Astrocyte of the cerebellum (primary cell): ENCODE results near the gene SFRP2.
A peak's percentile ranks its signal among the peaks of the same experiment; 100 is the strongest.

ENCODE experiments used
- DNase-seq: peaks from one replicate; pipeline ENCODE4 v3.0.0-alpha.2; 2011; ENCODE audit warnings: low read depth
- H3K4me3 ChIP-seq: 2 replicates; pipeline ENCODE4 v1.5.1; 2011; ENCODE audit warnings: mild to moderate bottlenecking, low read depth, low read length, moderate library complexity
- in situ Hi-C: cut with HindIII; loops from 2 replicates; pipeline ENCODE4 v1.10.0; 2017; ENCODE audit warnings: low sequenced_read_pairs
- TF ChIP-seq, protein P1 (sequence below): IDR thresholded peaks from 2 replicates; pipeline ENCODE4 v1.5.1; 2012; ENCODE audit warnings: low read length, low read depth, moderate library complexity, mild to moderate bottlenecking; ENCODE audit errors: missing control alignments

Gene SFRP2

DNA sequence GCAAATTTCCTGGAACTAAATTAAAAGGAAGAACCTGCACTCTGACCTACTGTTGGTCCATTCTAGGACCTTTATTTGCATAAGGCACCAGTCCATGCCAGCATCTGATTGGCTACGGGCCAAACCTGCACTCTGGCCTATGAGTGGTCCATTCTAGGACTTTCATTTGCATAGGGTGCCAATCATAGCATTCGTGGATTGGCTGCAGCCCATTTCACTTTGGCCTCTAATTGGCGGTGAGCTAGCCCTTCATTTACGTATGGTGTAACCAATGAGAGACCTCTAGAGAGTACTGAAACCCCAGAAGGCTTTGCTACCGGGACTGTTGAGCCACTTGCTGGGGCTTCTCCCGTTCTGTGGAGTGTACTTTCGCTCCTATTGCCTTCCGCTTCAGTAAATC lies 23.0 kb downstream of the SFRP2 start:
- in situ Hi-C loops, result no loop called here
- TF ChIP-seq, protein P1, sequence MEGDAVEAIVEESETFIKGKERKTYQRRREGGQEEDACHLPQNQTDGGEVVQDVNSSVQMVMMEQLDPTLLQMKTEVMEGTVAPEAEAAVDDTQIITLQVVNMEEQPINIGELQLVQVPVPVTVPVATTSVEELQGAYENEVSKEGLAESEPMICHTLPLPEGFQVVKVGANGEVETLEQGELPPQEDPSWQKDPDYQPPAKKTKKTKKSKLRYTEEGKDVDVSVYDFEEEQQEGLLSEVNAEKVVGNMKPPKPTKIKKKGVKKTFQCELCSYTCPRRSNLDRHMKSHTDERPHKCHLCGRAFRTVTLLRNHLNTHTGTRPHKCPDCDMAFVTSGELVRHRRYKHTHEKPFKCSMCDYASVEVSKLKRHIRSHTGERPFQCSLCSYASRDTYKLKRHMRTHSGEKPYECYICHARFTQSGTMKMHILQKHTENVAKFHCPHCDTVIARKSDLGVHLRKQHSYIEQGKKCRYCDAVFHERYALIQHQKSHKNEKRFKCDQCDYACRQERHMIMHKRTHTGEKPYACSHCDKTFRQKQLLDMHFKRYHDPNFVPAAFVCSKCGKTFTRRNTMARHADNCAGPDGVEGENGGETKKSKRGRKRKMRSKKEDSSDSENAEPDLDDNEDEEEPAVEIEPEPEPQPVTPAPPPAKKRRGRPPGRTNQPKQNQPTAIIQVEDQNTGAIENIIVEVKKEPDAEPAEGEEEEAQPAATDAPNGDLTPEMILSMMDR, result no peak
- H3K4me3 ChIP-seq, result no peak overlapping the region
- no peak for DNase-seq

DNA sequence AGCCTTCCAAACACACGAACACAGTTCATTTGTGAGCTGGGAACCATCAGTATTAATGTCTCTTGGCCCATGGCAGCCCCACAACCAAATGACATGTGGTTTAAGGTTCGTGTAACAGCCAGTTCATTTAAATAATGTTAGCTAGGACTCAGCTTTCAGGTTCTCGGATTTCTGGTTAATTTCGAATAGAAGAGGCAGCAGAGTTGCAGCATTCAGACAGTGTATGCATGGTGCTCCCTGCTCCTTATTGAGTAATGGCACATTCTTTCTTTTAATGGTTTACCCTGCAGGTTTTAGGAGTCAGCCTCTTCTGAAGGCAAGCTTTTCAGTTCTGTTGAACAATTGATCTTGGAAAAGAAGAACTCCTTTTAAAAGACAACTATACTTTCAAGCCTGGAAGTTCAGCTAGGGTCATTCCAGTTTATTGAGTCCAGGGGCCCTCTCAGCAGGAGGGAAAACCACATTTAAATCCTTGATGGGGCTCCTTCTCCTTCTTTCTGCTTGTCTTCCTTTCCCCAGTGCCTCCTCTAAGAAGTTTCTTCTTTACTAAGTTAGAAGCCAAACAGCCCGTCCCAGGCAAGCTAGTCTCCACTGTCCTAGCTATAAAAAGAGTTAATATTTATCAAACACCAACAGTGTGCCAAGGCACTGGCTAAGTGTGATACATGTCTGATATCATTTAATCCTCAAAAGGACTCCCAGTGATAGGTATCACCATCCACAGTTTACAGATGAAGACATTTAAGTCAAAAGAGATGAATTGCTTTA lies 24.1 kb downstream of the SFRP2 start:
- in situ Hi-C loops, result no loop called here
- TF ChIP-seq, protein P1, result no peak
- peak; percentile 72 for DNase-seq
- no peak overlapping the region for H3K4me3 ChIP-seq

DNA sequence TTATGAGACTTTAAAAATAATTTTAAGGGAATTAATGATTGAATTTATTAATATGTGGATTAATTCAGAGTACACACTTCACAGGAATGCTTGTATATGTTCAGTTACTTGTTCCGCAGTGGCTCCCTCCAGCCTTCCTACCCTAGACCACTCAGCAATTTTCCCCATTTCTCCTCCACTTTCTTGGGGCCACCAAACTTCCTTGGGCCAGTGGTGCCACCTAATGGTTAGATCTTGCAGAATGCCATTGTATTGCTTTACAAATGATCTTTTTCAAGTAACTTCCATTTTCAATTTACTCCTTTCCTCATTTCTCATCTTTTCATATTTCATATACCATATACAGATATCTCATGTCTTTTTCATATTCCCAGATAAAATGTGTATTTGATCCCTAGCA lies 25.5 kb downstream of the SFRP2 start:
- TF ChIP-seq, protein P1, result peak; percentile 23
- no peak for DNase-seq
- in situ Hi-C loops, result no loop called here
- no peak overlapping the region for H3K4me3 ChIP-seq

DNA sequence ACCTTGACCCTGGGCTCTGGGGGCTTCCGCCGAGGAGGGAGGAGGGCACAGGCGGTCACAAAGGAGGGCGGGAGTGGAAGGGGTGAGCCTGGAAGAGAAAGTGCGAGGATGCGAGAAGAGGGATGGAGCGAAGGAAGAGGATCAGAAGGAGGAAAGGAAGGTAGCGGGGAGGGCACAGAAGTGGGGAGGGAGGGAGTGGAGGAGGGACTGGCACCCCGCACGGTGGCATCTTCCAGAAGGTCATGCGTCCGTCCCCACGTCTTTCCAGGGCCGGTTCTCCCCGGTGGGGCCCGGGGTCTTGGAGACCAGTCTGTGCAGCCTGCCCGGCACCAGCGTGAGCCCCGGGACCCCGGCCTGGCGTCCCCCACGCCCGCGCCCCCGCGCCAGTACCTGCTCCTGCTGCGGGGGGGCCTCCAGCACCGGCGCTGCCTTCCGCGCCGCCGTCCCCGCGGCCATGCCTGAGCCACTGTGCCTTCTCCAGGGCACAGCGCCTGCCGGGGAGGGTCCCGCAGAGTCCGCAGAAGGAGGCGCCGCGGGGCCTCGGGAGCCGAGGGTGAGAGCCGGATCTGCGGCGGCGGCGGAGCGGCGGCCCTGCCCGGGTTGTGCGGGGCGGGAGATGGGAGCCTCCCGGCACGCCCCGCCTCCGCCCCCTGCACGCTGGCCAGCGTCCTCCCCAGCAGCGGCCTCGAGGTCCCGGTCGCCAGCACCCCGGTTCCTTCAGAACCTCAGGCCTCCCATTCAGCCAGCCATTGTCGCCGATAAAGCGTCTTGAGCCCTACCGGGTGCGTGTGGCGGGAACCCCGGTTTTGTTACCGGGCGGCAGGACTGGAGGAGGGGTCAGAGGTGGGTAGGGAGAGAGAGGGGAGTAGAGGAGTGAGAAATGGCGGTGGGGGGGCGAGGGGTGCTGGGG lies 29.2 kb downstream of the SFRP2 start, which contains the start of gene RNF175:
RNF175 (minus strand) TSS at position 618 of the 910 bp plus-strand sequence; CDS start at position 456, 162 bp downstream.
- TF ChIP-seq, protein P1, result no peak
- in situ Hi-C loops, result no loop called here

DNA sequence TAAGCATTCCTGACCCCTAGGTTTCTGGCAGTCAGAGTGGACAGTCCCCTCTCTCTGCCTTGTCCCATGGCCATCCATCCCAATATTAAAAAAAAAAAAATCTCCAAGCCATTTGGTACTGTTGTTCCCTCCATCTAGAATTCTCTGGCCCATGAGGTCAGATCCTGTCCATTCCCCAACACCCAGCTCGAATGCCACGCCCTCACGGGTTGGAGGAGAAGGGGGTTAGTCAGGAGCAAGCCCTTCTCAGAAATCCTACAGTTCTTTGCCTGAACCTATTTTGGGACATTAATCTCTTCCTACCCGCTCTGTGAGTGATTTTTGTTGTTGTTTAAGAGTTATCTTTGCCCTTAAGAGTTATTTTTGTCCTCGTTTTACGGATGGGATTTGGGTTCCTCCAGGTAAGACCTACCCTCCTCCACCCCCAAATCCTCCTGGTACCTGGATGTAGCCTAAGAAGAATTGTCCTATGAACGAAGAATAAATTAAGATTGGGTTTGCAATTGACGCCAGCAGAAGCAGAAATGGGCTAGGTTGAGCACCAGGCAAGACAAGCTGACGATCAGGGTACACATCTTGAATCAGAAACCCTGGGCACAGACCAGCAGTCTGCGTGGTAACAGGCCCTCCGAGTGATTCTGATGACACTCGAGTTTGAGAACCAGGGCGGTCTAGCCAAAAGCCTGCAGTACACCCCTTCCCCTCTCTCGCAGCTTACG lies 30.0 kb downstream of the SFRP2 start:
- TF ChIP-seq, protein P1, result no peak
- no peak for DNase-seq
- peak overlapping the region; percentile 48 for H3K4me3 ChIP-seq
- in situ Hi-C loops, result no loop called here

More for the DNA sequence above, 29.2 kb downstream of the SFRP2 start, which contains the start of gene RNF175:
- H3K4me3 ChIP-seq, result peak within 1 kb of the TSS; percentile 48
- no peak for DNase-seq

DNA sequence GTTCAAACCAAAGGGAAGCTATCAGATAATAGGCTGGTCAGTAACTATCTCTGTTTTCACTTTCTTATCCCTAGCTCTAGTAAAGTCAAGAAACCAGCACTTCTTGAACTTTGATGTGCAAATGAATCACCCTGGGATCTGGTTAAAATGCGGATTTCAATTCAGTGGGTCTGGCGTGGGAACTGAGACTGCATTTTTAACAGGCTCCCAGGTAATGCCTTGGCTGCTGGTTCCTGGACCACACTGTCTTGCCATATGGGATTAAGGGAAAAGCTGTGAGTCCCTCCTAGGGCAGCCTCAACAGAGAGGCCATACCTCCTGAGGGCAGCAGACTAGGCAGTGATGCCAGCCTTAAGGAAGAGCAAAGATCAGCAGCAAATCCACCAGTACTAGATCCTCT lies 30.7 kb downstream of the SFRP2 start:
- DNase-seq, result no peak
- in situ Hi-C loops, result no loop called here
- H3K4me3 ChIP-seq, result no peak overlapping the region
- TF ChIP-seq, protein P1, result no peak
